Stomach (tissue), 9 donors: ENCODE measurements around the gene TANGO2. TPM values are rescaled to one million over a fixed set of nuclear protein-coding genes. Genes with fewer than 3 reads are reported as not detected.

ENCODE experiments used
- DNase-seq, 2 donors: peaks; one replicate each; pipeline versions ENCODE4 v3.0.0 to v3.0.0-alpha.2; 2013 to 2019
- H3K27ac ChIP-seq, 5 donors: fragments of 200-600 bp in 4 of 5; sonication (generic) in 4 of 5; one replicate each; pipeline ENCODE4 v1.5.1; 2013 to 2019; ENCODE audit warnings: mild to moderate bottlenecking in 1 of 5, moderate library complexity in 1 of 5
- H3K27me3 ChIP-seq, 3 donors: fragments of 200-600 bp; sonication (generic); one replicate each; pipeline ENCODE4 v1.5.1; 2017 to 2019; ENCODE audit warnings: mixed run types in 1 of 3
- H3K36me3 ChIP-seq, 4 donors: fragments of 200-600 bp; sonication (generic); 1 replicate in 3 of 4; 2 replicates in 1 of 4; pipeline ENCODE4 v1.5.1; 2016 to 2019
- H3K4me1 ChIP-seq, 4 donors: fragments of 200-600 bp; sonication (generic); one replicate each; pipeline ENCODE4 v1.5.1; 2016 to 2019
- H3K4me3 ChIP-seq, 4 donors: fragments of 200-600 bp; sonication (generic) in 3 of 4; one replicate each; pipeline ENCODE4 v1.5.1; 2016 to 2019; ENCODE audit warnings: mild to moderate bottlenecking in 1 of 4
- H3K9me3 ChIP-seq, 4 donors: fragments of 200-600 bp; sonication (generic); one replicate each; pipeline ENCODE4 v1.5.1; 2016 to 2019
- EP300 ChIP-seq: sonication (generic); formaldehyde crosslinking; IDR thresholded peaks from one replicate; pipeline ENCODE4 v1.6.1; 2017; ENCODE audit warnings: antibody characterized with exemption
- POLR2A ChIP-seq, 4 donors: fragments of 450-650 bp; IDR thresholded peaks; one replicate each; pipeline ENCODE4 v1.6.1; 2016; ENCODE audit warnings: antibody characterized with exemption in 4 of 4, control low read depth in 2 of 4, mild to moderate bottlenecking in 1 of 4, moderate library complexity in 1 of 4
- POLR2AphosphoS5 ChIP-seq, 3 donors: sonication (generic); formaldehyde crosslinking; IDR thresholded peaks; one replicate each; pipeline ENCODE4 v1.6.1; 2016; ENCODE audit warnings: antibody characterized with exemption in 3 of 3
- WGBS, 5 donors: extraction: QIAGEN DNeasy Blood & Tissue Kit in 3 of 5; methylation state at CpG; one replicate each; pipeline versions ENCODE4 v1.1.5 to v1.1.7; 2013 to 2018; 5-methylcytosine and 5-hydroxymethylcytosine counted together
- intact Hi-C: fragments of 100-400 bp; cut with DNase I; formaldehyde crosslinking; loops from one replicate; pipeline ENCODE4 v1.15.1; 2023; ENCODE audit warnings: low total_unique reads
- polyA plus RNA-seq, 3 donors: library from polyadenylated mRNA; stranded (reverse); fragments of 200-250 nt; gene quantifications; one replicate each; pipeline ENCODE4 v1.2.3, GENCODE V29; 2013
- total RNA-seq, 5 donors: library from RNA; depleted of rRNA; stranded (reverse); fragments of >200 nt; gene quantifications; one replicate each; pipeline versions ENCODE4 v1.1.0 to v1.2.3, GENCODE V29; 2014 to 2016
- TF ChIP-seq, protein P1 (sequence below), 7 experiments: fragments of 450-650 bp in 4 of 7; fragments of 200-600 bp in 3 of 7; sonication (generic) in 3 of 7; IDR thresholded peaks; one replicate each; pipeline ENCODE4 v1.5.1; 2016 to 2019; ENCODE audit warnings: antibody characterized with exemption in 7 of 7, control low read depth in 2 of 7, mild to moderate bottlenecking in 1 of 7
- donor health status: healthy with polysubstance abuse.
- donor health status: Bipolar disorder and iron deficiency.
- donor health status: healthy.

The TANGO2 gene
- total and polyA plus RNA-seq, 8 donors, result 13.8 to 38.8 (median 26.6) TPM

DNA sequence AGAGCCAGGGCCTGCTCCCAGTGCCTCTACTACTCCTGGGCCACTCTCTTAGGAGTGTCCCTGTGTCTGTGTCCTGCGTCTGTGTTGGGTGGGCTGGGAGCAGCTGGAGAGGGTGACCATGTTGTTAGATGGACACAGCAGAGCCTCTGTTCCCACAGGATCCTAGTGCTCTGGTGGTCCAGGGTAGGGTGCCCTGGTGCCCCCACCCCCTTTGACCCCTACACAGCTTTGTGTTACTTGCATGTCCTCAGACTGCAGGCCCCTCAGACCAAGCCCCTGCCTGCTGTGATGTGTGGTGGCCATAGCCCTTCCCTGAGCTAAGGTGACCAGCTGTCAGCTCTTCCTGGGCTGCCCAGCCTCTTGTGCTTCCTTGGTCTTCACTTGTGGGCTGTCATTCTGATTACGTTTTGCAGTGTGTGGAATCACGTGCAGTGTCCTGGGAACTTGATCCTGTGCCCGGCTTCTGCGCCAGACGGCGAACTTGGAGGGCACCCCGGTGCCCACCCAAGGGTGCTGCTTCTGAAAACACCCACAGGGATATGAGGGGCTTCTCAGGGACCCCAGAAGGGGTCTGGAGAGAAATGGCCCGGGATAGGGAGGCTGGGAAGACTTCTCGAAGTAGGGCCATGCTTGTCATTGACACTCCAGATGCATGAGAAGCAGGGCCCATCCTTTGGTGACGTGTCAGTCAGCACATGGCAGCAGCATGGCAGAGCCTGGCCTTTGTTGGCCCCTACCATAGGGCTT lies 1.5 kb downstream of the TANGO2 start:
- WGBS, 5 donors, result 85 to 89% (median 88%) methylated on average over 10 to 11 of the region's 11 CpGs
- H3K9me3 ChIP-seq, result no peaks in the 10 kb centered on the region
- H3K4me3 ChIP-seq, result peak overlapping the region; percentile 85 to 96 (median 90)
- DNase-seq, result peak in 1 of 2 donors; percentile 4
- TF ChIP-seq POLR2A (IDR thresholded peaks at IDR 0.05) (no peak), POLR2AphosphoS5 (IDR thresholded peaks at IDR 0.05) (no peak), EP300 (no peak)
- TF ChIP-seq, protein P1, sequence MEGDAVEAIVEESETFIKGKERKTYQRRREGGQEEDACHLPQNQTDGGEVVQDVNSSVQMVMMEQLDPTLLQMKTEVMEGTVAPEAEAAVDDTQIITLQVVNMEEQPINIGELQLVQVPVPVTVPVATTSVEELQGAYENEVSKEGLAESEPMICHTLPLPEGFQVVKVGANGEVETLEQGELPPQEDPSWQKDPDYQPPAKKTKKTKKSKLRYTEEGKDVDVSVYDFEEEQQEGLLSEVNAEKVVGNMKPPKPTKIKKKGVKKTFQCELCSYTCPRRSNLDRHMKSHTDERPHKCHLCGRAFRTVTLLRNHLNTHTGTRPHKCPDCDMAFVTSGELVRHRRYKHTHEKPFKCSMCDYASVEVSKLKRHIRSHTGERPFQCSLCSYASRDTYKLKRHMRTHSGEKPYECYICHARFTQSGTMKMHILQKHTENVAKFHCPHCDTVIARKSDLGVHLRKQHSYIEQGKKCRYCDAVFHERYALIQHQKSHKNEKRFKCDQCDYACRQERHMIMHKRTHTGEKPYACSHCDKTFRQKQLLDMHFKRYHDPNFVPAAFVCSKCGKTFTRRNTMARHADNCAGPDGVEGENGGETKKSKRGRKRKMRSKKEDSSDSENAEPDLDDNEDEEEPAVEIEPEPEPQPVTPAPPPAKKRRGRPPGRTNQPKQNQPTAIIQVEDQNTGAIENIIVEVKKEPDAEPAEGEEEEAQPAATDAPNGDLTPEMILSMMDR (IDR thresholded peaks at IDR 0.05), result no peak
- H3K36me3 ChIP-seq, result peaks cover 0 to 12% (median 7%) of the 10 kb centered on the region in 4 donors
- H3K27me3 ChIP-seq, result peaks cover 0 to 4% (median 0%) of the 10 kb centered on the region in 3 donors
- intact Hi-C loops, result no loop called here
- peak overlapping the region in 4 of 5 donors; percentile 89 to 96 (median 92) for H3K27ac ChIP-seq
- peaks cover 23 to 47% (median 36%) of the 10 kb centered on the region in 4 donors for H3K4me1 ChIP-seq

DNA sequence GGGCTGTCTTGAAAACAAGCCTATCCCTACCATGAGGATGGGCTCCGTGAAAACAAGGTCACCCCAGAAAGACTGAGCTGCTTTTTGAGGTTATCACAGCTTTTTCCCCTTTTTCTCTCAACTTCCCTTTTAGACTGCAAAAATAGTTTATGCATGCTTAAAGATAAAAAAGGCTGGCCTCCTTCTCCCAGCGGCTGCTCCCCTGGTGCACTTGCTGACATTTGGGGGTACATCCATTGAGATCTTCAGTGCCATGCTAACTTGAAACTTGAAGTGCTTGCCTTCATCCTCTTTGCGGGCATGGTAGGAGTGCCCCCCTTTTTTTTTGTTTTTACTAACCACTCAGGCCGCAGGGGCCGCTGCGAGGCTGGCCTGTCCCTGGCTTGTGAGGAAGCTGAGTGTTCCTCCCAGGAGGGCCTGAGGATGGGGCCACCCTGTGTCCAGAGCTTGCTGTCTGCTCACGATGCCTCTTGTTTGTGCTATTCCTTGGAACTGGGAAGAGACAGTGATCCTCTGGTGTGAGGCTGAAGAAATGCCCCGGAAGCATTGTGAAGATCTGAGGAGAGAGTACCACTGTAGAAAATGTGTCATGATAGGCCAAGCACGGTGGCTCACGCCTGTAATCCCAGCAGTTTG lies 2.2 kb downstream of the TANGO2 start:
- no peaks in the 10 kb centered on the region for H3K27me3 ChIP-seq
- peak overlapping the region in 2 of 5 donors; percentile 90 to 94 for H3K27ac ChIP-seq
- DNase-seq, result peak in 1 of 2 donors; percentile 2
- no peak for TF ChIP-seq POLR2A (IDR thresholded peaks at IDR 0.05)
- no peak for TF ChIP-seq EP300
- TF ChIP-seq POLR2AphosphoS5 (IDR thresholded peaks at IDR 0.05), result no peak
- TF ChIP-seq, protein P1 (IDR thresholded peaks at IDR 0.05), result no peak
- peak overlapping the region in 1 of 4 donors; percentile 95 for H3K4me3 ChIP-seq
- peaks cover 0 to 12% (median 7%) of the 10 kb centered on the region in 4 donors for H3K36me3 ChIP-seq
- intact Hi-C loops, result no loop called here
- H3K9me3 ChIP-seq, result no peaks in the 10 kb centered on the region
- H3K4me1 ChIP-seq, result peaks cover 23 to 43% (median 32%) of the 10 kb centered on the region in 4 donors
- WGBS, 5 donors, result 75 to 92% (median 83%) methylated on average over 10 of the region's 10 CpGs

DNA sequence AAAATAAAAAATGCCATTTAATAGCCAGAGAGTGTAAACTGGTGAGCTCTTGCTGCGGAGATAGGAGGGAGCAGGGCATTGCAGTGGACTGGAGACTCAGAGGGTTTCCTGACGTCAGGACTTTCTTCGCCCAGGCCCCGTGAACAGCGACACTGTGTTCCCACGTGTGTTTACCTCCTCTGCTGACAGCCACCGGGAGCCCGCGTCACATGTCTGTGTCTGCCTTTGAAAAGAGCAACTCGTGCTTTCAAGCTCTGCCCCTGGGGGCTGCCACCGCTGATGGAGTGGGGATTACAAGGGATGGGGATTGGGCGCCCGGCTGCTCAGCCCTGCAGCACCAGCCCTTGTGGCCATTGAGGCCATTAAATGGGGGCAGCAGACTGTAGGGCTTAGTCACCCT lies 3.3 kb downstream of the TANGO2 start:
- Histone ChIP-seq H3K27me3 (no peaks in the 10 kb centered on the region), H3K9me3 (no peaks in the 10 kb centered on the region), H3K4me1 (peaks cover 23 to 48% (median 32%) of the 10 kb centered on the region in 4 donors), H3K27ac (no peak overlapping the region), H3K36me3 (peaks cover 0 to 12% (median 7%) of the 10 kb centered on the region in 4 donors), H3K4me3 (no peak overlapping the region)
- intact Hi-C loops, result no loop called here
- 70 to 81% (median 77%) methylated on average over 6 to 13 of the region's 13 CpGs for WGBS, 5 donors
- DNase-seq, result peak in 1 of 2 donors; percentile 9
- TF ChIP-seq EP300 (no peak), POLR2A (IDR thresholded peaks at IDR 0.05) (no peak), POLR2AphosphoS5 (IDR thresholded peaks at IDR 0.05) (no peak)
- TF ChIP-seq, protein P1 (IDR thresholded peaks at IDR 0.05), result no peak

DNA sequence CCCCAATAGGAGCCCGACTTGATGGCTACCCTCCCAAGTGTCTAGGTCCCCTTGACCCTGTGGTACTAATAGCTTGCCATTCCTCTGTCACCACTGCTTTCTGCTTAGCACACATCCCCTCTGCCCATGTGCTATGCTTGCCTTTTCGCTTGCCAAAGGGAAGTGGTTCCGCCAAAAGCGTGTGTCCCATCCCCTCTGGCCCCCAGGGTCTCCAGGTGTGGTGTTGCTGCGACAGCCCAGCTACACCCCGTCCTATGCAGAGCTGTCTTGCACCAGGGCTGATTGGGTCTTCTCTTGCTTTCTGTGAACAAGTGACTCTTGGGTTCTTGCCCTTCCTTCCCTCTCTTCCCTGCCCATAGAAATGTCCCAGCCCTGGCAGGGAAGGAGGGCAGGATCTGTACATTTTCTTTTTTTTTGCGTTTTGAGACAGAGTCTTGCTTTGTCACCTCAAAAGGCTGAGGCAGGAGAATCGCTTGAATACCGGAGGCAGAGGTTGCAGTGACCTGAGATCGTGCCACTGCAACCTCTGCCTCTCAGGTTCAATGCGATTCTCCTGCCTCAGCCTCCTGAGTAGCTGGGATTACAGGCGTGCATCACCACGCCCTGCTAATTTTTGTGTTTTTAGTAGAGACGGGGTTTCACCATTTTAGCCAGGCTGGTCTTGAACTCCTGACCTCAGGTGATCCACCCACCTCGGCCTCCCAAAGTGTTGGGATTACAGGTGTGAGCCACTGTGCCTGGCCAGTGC lies 3.9 kb downstream of the TANGO2 start:
- peaks cover 23 to 51% (median 32%) of the 10 kb centered on the region in 4 donors for H3K4me1 ChIP-seq
- 89 to 94% (median 93%) methylated on average over 15 of the region's 15 CpGs for WGBS, 5 donors
- H3K27me3 ChIP-seq, result no peaks in the 10 kb centered on the region
- H3K4me3 ChIP-seq, result no peak overlapping the region
- TF ChIP-seq, protein P1 (IDR thresholded peaks at IDR 0.05), result no peak
- TF ChIP-seq POLR2AphosphoS5 (IDR thresholded peaks at IDR 0.05) (no peak), POLR2A (IDR thresholded peaks at IDR 0.05) (no peak)
- intact Hi-C loops, result no loop called here
- no peak for DNase-seq
- no peak overlapping the region for H3K27ac ChIP-seq
- peaks cover 0 to 12% (median 7%) of the 10 kb centered on the region in 4 donors for H3K36me3 ChIP-seq
- H3K9me3 ChIP-seq, result no peaks in the 10 kb centered on the region
